ENCODE measurements around the gene TMEM233.

TMEM233 gene

DNA sequence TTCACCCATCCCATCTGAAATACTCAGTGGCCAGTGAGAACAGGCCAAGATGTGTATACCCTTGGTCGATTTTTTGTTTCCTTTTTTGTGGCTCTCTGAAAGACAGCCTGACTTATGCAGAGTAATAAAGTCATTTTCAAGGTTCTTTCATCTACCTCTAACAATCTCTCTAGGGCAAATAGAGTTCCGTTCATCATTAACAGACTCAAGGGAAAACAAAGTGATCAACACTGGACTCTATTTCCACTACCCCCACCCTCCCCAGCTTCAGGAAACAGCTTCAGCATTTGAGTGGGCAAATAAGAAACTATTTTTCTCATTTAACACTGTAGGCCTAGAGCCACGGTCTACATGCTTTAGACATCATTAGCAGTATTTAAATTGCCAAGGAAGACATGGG, 90.2 kb downstream of the TMEM233 start:
- Histone ChIP-seq H3K27me3 (ENCODE audit: insufficient read depth, low read depth, severe bottlenecking) (no peaks in the 10 kb centered on the region), H3K27ac (no peak overlapping the region), H3K4me3 (ENCODE audit: low read depth, low read length) (no peak overlapping the region), H3K9me3 (ENCODE audit: severe bottlenecking) (no peaks in the 10 kb centered on the region), H3K36me3 (peaks cover 59% of the 10 kb centered on the region)
- TF ChIP-seq, protein P1, sequence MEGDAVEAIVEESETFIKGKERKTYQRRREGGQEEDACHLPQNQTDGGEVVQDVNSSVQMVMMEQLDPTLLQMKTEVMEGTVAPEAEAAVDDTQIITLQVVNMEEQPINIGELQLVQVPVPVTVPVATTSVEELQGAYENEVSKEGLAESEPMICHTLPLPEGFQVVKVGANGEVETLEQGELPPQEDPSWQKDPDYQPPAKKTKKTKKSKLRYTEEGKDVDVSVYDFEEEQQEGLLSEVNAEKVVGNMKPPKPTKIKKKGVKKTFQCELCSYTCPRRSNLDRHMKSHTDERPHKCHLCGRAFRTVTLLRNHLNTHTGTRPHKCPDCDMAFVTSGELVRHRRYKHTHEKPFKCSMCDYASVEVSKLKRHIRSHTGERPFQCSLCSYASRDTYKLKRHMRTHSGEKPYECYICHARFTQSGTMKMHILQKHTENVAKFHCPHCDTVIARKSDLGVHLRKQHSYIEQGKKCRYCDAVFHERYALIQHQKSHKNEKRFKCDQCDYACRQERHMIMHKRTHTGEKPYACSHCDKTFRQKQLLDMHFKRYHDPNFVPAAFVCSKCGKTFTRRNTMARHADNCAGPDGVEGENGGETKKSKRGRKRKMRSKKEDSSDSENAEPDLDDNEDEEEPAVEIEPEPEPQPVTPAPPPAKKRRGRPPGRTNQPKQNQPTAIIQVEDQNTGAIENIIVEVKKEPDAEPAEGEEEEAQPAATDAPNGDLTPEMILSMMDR (IDR thresholded peaks at IDR 0.05; ENCODE audit: low read depth, low read length), result no peak
- DNase-seq, result no peak

DNA sequence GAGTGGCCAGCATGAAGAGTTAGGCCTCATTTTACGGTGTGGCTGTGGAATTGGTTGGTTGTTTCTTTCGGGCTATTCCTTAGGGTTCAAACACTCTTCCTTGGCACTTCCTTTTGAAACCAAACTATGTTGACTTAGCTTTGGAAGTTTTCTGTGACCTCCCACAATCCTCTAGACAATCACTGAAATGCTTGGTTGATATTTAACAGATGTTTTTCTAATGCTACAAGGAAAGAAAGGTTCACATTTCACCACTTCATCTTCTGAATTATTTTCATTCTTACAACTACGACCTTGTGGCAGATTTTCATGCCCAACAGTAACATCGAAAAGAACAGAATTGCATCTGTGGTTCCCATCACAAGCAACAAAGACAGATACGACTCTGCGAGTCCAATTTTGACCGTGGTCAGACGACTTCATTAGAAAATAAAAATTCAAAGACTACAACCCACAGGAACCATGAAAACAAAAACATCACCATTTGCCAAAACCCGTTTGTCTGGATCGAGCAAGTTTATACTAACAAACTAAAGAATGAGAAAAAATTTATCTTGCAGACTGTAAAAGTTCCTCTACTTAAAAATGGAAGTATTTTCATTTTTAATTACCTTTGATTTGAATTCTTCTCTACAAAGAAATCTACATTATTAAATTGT, 91.3 kb downstream of the TMEM233 start:
- Histone ChIP-seq H3K27me3 (ENCODE audit: insufficient read depth, low read depth, severe bottlenecking) (no peaks in the 10 kb centered on the region), H3K27ac (peak overlapping the region; percentile 4; the same call in 1 of the 2 replicates), H3K36me3 (peaks cover 51% of the 10 kb centered on the region), H3K9me3 (ENCODE audit: severe bottlenecking) (no peaks in the 10 kb centered on the region), H3K4me3 (ENCODE audit: low read depth, low read length) (no peak overlapping the region)
- TF ChIP-seq, protein P1 (IDR thresholded peaks at IDR 0.05; ENCODE audit: low read depth, low read length), result no peak
- no peak for DNase-seq

DNA sequence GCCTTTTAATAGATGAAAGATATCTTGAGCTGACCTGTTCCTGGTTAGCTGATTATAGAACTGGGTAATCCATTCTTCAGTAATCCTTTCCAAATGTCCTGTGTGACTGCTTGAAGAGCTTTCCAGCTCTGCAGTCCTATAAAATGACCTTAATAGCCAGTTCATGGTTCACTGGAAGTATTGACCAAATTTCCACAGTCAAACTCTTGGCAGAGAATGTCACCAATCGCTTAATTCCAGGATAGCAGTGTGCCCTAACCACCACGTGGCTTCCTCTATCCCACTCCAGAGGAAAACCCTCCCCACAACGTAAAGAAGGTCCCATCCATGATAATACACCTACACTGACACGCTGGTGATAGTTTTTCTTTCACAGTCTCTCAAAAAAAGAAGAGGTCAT, 91.8 kb downstream of the TMEM233 start:
- no peaks in the 10 kb centered on the region for H3K27me3 ChIP-seq (ENCODE audit: insufficient read depth, low read depth, severe bottlenecking)
- H3K36me3 ChIP-seq, result peaks cover 51% of the 10 kb centered on the region
- no peak overlapping the region for H3K4me3 ChIP-seq (ENCODE audit: low read depth, low read length)
- DNase-seq, result no peak
- H3K27ac ChIP-seq, result peak overlapping the region; percentile 20; the same call in 1 of the 2 replicates
- H3K9me3 ChIP-seq (ENCODE audit: severe bottlenecking), result no peaks in the 10 kb centered on the region
- TF ChIP-seq, protein P1 (IDR thresholded peaks at IDR 0.05; ENCODE audit: low read depth, low read length), result no peak

DNA sequence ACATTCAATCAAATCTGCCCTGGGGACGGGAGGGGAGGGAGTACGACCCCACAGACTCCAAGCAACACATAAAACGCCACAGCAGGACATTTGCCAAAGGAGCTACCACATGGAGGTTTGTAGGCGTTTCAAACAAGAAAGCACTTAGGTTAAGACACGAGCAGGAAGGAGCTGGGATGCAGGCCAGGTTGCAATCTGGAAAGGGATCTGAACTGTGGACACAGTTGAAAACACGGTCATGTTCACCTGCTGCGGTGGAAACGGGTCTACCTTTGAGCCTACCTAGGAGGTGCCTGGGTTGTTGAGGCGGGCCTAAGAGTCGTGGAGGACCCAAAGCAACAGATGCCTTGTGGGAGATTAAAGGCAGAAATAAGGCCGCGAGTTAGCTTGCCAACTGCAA, 92.8 kb downstream of the TMEM233 start:
- TF ChIP-seq, protein P1 (IDR thresholded peaks at IDR 0.05; ENCODE audit: low read depth, low read length), result no peak
- DNase-seq, result no peak
- no peak overlapping the region for H3K4me3 ChIP-seq (ENCODE audit: low read depth, low read length)
- H3K36me3 ChIP-seq, result peaks cover 45% of the 10 kb centered on the region
- no peaks in the 10 kb centered on the region for H3K27me3 ChIP-seq (ENCODE audit: insufficient read depth, low read depth, severe bottlenecking)
- no peak overlapping the region; the same call in 1 of the 2 replicates for H3K27ac ChIP-seq
- no peaks in the 10 kb centered on the region for H3K9me3 ChIP-seq (ENCODE audit: severe bottlenecking)

DNA sequence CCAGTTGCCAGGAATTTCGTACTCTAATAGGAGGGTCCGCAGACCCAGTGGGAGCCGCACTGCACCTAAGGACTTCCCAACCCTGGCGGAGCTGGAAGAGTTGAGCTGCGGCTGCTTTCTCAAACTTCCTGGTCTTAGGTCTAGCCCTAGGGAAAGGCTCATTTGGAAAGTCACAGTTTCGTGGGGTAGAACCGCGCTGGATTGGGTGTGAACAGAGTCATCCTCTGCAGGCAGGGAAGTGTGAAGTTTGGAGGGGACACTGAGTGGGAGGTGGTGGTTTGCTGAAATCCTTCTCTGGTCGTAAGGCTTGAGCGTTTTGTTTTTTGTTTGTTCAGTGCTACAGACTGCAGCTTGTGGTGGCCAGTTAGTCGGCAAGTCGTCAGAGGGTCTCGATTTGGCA, 93.2 kb downstream of the TMEM233 start:
- Histone ChIP-seq H3K4me3 (ENCODE audit: low read depth, low read length) (no peak overlapping the region), H3K9me3 (ENCODE audit: severe bottlenecking) (no peaks in the 10 kb centered on the region), H3K27ac (no peak overlapping the region), H3K36me3 (peaks cover 41% of the 10 kb centered on the region), H3K27me3 (ENCODE audit: insufficient read depth, low read depth, severe bottlenecking) (no peaks in the 10 kb centered on the region)
- TF ChIP-seq, protein P1 (IDR thresholded peaks at IDR 0.05; ENCODE audit: low read depth, low read length), result no peak
- no peak for DNase-seq

DNA sequence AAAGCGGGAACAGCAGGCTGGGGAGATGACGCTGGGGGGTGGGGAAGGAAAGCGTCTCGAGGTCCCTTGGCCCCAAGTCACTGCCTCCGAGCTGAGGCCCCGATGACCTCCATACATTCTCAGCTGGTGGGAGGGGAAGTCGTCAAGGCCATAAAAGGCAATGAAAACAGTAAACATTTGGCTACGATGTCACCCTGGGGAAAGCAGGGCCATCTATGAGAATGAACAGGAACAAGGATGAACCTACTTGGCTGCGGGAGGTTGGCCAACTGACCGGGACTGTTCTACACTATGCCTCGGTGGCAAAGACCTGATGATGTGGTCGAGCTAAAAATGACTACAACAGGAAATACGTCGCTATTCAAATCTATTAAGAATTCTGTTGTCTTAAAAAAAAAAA, 93.8 kb downstream of the TMEM233 start:
- Histone ChIP-seq H3K9me3 (ENCODE audit: severe bottlenecking) (no peaks in the 10 kb centered on the region), H3K27ac (no peak overlapping the region), H3K27me3 (ENCODE audit: insufficient read depth, low read depth, severe bottlenecking) (no peaks in the 10 kb centered on the region), H3K36me3 (peaks cover 34% of the 10 kb centered on the region), H3K4me3 (ENCODE audit: low read depth, low read length) (no peak overlapping the region)
- TF ChIP-seq, protein P1 (IDR thresholded peaks at IDR 0.05; ENCODE audit: low read depth, low read length), result no peak
- no peak for DNase-seq
